Natural killer cell treated with Interleukin-12 subunit alpha and Interleukin-12 subunit beta and Interleukin-15 and Interleukin-18, amount 100 ng/mL, for 72 hours (primary cell): ENCODE data around the gene CLDN14. TPM values are rescaled to one million over a fixed set of nuclear protein-coding genes. Genes with fewer than 3 reads are reported as not detected.

Experiments
- ATAC-seq, 2 donors: fragments of 150-1000 bp; cut with Tn5 transposase in 1 of 2; sonication (Bioruptor Pico), chemical (Tn5 transposase) in 1 of 2; 2 replicates each; pipeline ENCODE4 v1.10.0; 2021
- DNase-seq: peaks from one replicate; pipeline ENCODE4 v3.0.0; 2022; ENCODE audit warnings: low spot score
- H3K27ac Mint-ChIP-seq, 2 donors: 1 replicate in 1 of 2; 2 replicates in 1 of 2; pipeline ENCODE4 v1.8.0; 2022; ENCODE audit warnings: mixed read lengths in 2 of 2, mild to moderate bottlenecking in 1 of 2, moderate library complexity in 1 of 2
- H3K27me3 Mint-ChIP-seq, 2 donors: 1 replicate in 1 of 2; 2 replicates in 1 of 2; pipeline ENCODE4 v1.8.0; 2022; ENCODE audit warnings: mixed read lengths in 2 of 2
- H3K36me3 Mint-ChIP-seq: one replicate; pipeline ENCODE4 v1.8.0; 2022; ENCODE audit warnings: mixed read lengths
- H3K4me1 Mint-ChIP-seq, 2 donors: 1 replicate in 1 of 2; 2 replicates in 1 of 2; pipeline ENCODE4 v1.8.0; 2022; ENCODE audit warnings: low read depth in 2 of 2, mixed read lengths in 2 of 2, mild to moderate bottlenecking in 1 of 2
- H3K4me3 Mint-ChIP-seq: one replicate; pipeline ENCODE4 v1.8.0; 2022; ENCODE audit warnings: mixed read lengths
- H3K9me3 Mint-ChIP-seq: 2 replicates; pipeline ENCODE4 v1.8.0; 2022; ENCODE audit warnings: mixed read lengths
- total RNA-seq, 2 donors: library from RNA; stranded (reverse); gene quantifications; one replicate each; pipeline ENCODE4 v1.2.3, GENCODE V29; 2022

CLDN14 gene
- total RNA-seq, 2 donors from 2014 or later: not detected

GRCh38 chr21:36430841-36431240 lies 49.1 kb downstream of the CLDN14 start:
- Mint-ChIP-seq H3K4me3 (peak overlapping the region; percentile 84), H3K27me3 (peaks cover 4 to 5% of the 10 kb centered on the region in 2 donors), H3K27ac (peak overlapping the region in 1 of 2 donors; percentile 66), H3K9me3 (no peaks in the 10 kb centered on the region), H3K36me3 (no peaks in the 10 kb centered on the region), H3K4me1 (peaks cover 16 to 21% of the 10 kb centered on the region in 2 donors)
- ATAC-seq: no peak
- no peak for DNase-seq

GRCh38 chr21:36429947-36430546 lies 49.9 kb downstream of the CLDN14 start:
- no peaks in the 10 kb centered on the region for H3K9me3 Mint-ChIP-seq
- no peaks in the 10 kb centered on the region for H3K36me3 Mint-ChIP-seq
- H3K4me3 Mint-ChIP-seq: peak overlapping the region; percentile 84
- H3K4me1 Mint-ChIP-seq: peaks cover 16 to 21% of the 10 kb centered on the region in 2 donors
- peak overlapping the region; percentile 66 to 93 for H3K27ac Mint-ChIP-seq
- ATAC-seq (peak; percentile 97 to 98), DNase-seq (peak; percentile 84)
- peaks cover 4 to 5% of the 10 kb centered on the region in 2 donors for H3K27me3 Mint-ChIP-seq

- Mint-ChIP-seq H3K36me3 (no peaks in the 10 kb centered on the region), H3K4me1 (peaks cover 16 to 23% of the 10 kb centered on the region in 2 donors), H3K27me3 (peaks cover 4 to 5% of the 10 kb centered on the region in 2 donors), H3K9me3 (no peaks in the 10 kb centered on the region), H3K4me3 (no peak overlapping the region), H3K27ac (peak overlapping the region in 1 of 2 donors; percentile 66)
- no peak for DNase-seq
- ATAC-seq: no peak
These were observed 51.0 kb downstream of the CLDN14 start for GRCh38 chr21:36428761-36429432.

- DNase-seq (no peak), ATAC-seq (no peak)
- H3K4me3 Mint-ChIP-seq: no peak overlapping the region
- no peak overlapping the region for H3K27ac Mint-ChIP-seq
- H3K27me3 Mint-ChIP-seq: peaks cover 4 to 5% of the 10 kb centered on the region in 2 donors
- H3K36me3 Mint-ChIP-seq: no peaks in the 10 kb centered on the region
- peaks cover 16 to 34% of the 10 kb centered on the region in 2 donors for H3K4me1 Mint-ChIP-seq
- H3K9me3 Mint-ChIP-seq: no peaks in the 10 kb centered on the region
These were observed 52.4 kb downstream of the CLDN14 start for GRCh38 chr21:36427502-36427901.

- DNase-seq: no peak
- no peaks in the 10 kb centered on the region for H3K27me3 Mint-ChIP-seq
- ATAC-seq: no peak
These were observed 54.6 kb downstream of the CLDN14 start for GRCh38 chr21:36425286-36425685.

GRCh38 chr21:36424592-36424991 lies 55.3 kb downstream of the CLDN14 start:
- no peak for ATAC-seq
- Mint-ChIP-seq H3K27ac (no peak overlapping the region), H3K27me3 (no peaks in the 10 kb centered on the region)

More at GRCh38 chr21:36425286-36425685, 54.6 kb downstream of the CLDN14 start:
- Mint-ChIP-seq H3K4me3 (no peak overlapping the region), H3K9me3 (no peaks in the 10 kb centered on the region), H3K4me1 (peaks cover 12 to 32% of the 10 kb centered on the region in 2 donors), H3K27ac (no peak overlapping the region), H3K36me3 (no peaks in the 10 kb centered on the region)

GRCh38 chr21:36423771-36424433 lies 56.0 kb downstream of the CLDN14 start:
- no peak for DNase-seq
- peaks cover 4 to 27% of the 10 kb centered on the region in 2 donors for H3K4me1 Mint-ChIP-seq
- H3K36me3 Mint-ChIP-seq: no peaks in the 10 kb centered on the region
- H3K27ac Mint-ChIP-seq: no peak overlapping the region
- no peak overlapping the region for H3K4me3 Mint-ChIP-seq
- no peaks in the 10 kb centered on the region for H3K27me3 Mint-ChIP-seq
- H3K9me3 Mint-ChIP-seq: no peaks in the 10 kb centered on the region
- peak in 1 of 2 donors; percentile 46 for ATAC-seq

More at GRCh38 chr21:36424592-36424991, 55.3 kb downstream of the CLDN14 start:
- Mint-ChIP-seq H3K9me3 (no peaks in the 10 kb centered on the region), H3K36me3 (no peaks in the 10 kb centered on the region), H3K4me1 (peaks cover 8 to 31% of the 10 kb centered on the region in 2 donors), H3K4me3 (no peak overlapping the region)
- DNase-seq: no peak

- no peak for ATAC-seq
- Mint-ChIP-seq H3K4me1 (peaks cover 4 to 21% of the 10 kb centered on the region in 2 donors), H3K27me3 (no peaks in the 10 kb centered on the region), H3K36me3 (no peaks in the 10 kb centered on the region), H3K27ac (no peak overlapping the region), H3K4me3 (no peak overlapping the region), H3K9me3 (no peaks in the 10 kb centered on the region)
- no peak for DNase-seq
These were observed 57.4 kb downstream of the CLDN14 start for GRCh38 chr21:36422279-36423098.

- Mint-ChIP-seq H3K27me3 (no peaks in the 10 kb centered on the region), H3K9me3 (no peaks in the 10 kb centered on the region), H3K36me3 (peaks cover 8% of the 10 kb centered on the region), H3K27ac (no peak overlapping the region), H3K4me1 (peaks cover 4 to 21% of the 10 kb centered on the region in 2 donors), H3K4me3 (no peak overlapping the region)
- no peak for DNase-seq
- no peak for ATAC-seq
These were observed 59.2 kb downstream of the CLDN14 start for GRCh38 chr21:36420571-36421339.

- Mint-ChIP-seq H3K36me3 (peaks cover 8% of the 10 kb centered on the region), H3K4me3 (no peak overlapping the region), H3K27ac (no peak overlapping the region), H3K4me1 (peaks cover 4 to 21% of the 10 kb centered on the region in 2 donors), H3K27me3 (no peaks in the 10 kb centered on the region), H3K9me3 (no peaks in the 10 kb centered on the region)
- peak; percentile 69 for DNase-seq
- ATAC-seq: peak; percentile 60 to 77
These were observed 59.9 kb downstream of the CLDN14 start for GRCh38 chr21:36419996-36420395.

- H3K27me3 Mint-ChIP-seq: no peaks in the 10 kb centered on the region
- peaks cover 8% of the 10 kb centered on the region for H3K36me3 Mint-ChIP-seq
- no peak overlapping the region for H3K27ac Mint-ChIP-seq
- H3K9me3 Mint-ChIP-seq: no peaks in the 10 kb centered on the region
- no peak for DNase-seq
- no peak for ATAC-seq
- peaks cover 4 to 21% of the 10 kb centered on the region in 2 donors for H3K4me1 Mint-ChIP-seq
- no peak overlapping the region for H3K4me3 Mint-ChIP-seq
These were observed 60.7 kb downstream of the CLDN14 start for GRCh38 chr21:36419241-36419640.

GRCh38 chr21:36415375-36415774 lies 64.5 kb downstream of the CLDN14 start:
- H3K27ac Mint-ChIP-seq: no peak overlapping the region
- H3K9me3 Mint-ChIP-seq: no peaks in the 10 kb centered on the region
- peaks cover 18% of the 10 kb centered on the region for H3K36me3 Mint-ChIP-seq
- ATAC-seq: no peak
- H3K27me3 Mint-ChIP-seq: no peaks in the 10 kb centered on the region
- peaks cover 4 to 6% of the 10 kb centered on the region in 2 donors for H3K4me1 Mint-ChIP-seq
- no peak for DNase-seq
- no peak overlapping the region for H3K4me3 Mint-ChIP-seq

- H3K27me3 Mint-ChIP-seq: no peaks in the 10 kb centered on the region
- no peaks in the 10 kb centered on the region for H3K4me1 Mint-ChIP-seq
- no peak for DNase-seq
- H3K27ac Mint-ChIP-seq: no peak overlapping the region
- ATAC-seq: no peak
- no peak overlapping the region for H3K4me3 Mint-ChIP-seq
- H3K36me3 Mint-ChIP-seq: peaks cover 23% of the 10 kb centered on the region
- no peaks in the 10 kb centered on the region for H3K9me3 Mint-ChIP-seq
These were observed 67.0 kb downstream of the CLDN14 start for GRCh38 chr21:36412916-36413315.
